ENCODE measurements around the gene SPDYE17. TPM values are rescaled to one million over a fixed set of nuclear protein-coding genes. Genes with fewer than 3 reads are reported as not detected.
"Not testable (repeated sequence)": the region's sequence is repeated elsewhere in the genome, so short reads cannot be mapped to it uniquely, and the experiment has no call there.

The SPDYE17 gene, protein sequence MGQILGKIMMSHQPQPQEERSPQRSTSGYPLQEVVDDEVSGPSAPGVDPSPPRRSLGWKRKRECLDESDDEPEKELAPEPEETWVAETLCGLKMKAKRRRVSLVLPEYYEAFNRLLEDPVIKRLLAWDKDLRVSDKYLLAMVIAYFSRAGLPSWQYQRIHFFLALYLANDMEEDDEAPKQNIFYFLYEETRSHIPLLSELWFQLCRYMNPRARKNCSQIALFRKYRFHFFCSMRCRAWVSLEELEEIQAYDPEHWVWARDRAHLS
- polyA plus RNA-seq (not detected in 2 replicates), polyA minus RNA-seq (not detected in 2 replicates)

DNA sequence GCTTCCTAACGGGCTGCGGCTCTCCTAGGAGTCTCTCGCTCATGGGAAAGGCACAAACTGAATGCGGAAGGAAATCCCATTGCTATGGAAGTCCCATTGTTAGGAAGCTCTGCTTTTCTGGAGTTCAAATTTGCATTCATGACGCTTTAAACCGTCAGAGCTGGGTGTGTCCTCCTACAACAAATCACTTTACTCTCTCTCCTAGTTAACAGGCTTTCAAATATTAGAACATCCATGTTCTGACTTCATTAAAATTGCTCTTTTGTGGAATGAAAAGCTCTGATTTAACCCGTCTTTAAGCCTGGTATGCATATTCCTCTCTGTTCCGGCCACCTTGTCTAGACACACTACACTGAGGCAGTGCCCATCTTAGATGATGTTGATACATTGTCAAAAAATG lies at the start of gene SPDYE17:
Gene SPDYE17, minus strand, starts transcription at position 101 of the 400 bp plus-strand sequence. CDS start 1,791 bp downstream, outside the sequence.
- H2AFZ ChIP-seq (ENCODE audit: low read depth, low read length); H3K9ac ChIP-seq (ENCODE audit: low read length); H3K36me3 ChIP-seq (ENCODE audit: insufficient read depth, low read length); H3K4me2 ChIP-seq (ENCODE audit: low read length); H3K9me2 ChIP-seq (ENCODE audit: insufficient read depth, low read length); H3K4me3 ChIP-seq (ENCODE audit: low read length); H3K9me3 ChIP-seq (ENCODE audit: low read length); H3K79me2 ChIP-seq (replicated peaks; ENCODE audit: insufficient read depth, low read length); H3K27ac ChIP-seq (ENCODE audit: low read length); H4K20me1 ChIP-seq (ENCODE audit: insufficient read depth); H3K27me3 ChIP-seq (ENCODE audit: insufficient read depth, low read depth, low read length); H3F3A ChIP-seq (ENCODE audit: insufficient read depth, low read length, poor library complexity, severe bottlenecking): not testable (repeated sequence)

DNA sequence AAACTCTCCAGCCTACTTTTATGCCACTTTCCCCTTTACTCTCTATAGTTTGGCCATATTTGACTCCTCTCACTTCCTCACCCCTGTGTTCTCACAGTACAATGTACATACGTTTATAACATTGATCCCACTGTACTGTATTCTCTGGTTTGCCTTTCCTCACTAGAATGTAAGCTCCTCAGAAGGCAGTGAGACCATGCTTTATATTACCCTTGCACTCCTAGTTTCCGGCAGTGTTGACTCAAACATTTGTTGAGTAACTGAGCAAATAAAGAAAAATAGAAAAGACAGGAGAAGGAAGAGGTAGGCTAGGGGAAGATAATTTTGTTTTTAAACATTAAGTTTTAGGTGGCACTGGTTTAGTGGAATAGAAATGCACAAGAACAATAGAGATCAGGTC lies 48.1 kb upstream of the SPDYE17 start:
- not testable (repeated sequence) for H3K9ac ChIP-seq (ENCODE audit: low read length); H3F3A ChIP-seq (ENCODE audit: insufficient read depth, low read length, poor library complexity, severe bottlenecking); H3K4me2 ChIP-seq (ENCODE audit: low read length); H3K27me3 ChIP-seq (ENCODE audit: insufficient read depth, low read depth, low read length); H3K9me2 ChIP-seq (ENCODE audit: insufficient read depth, low read length); H3K36me3 ChIP-seq (ENCODE audit: insufficient read depth, low read length); H4K20me1 ChIP-seq (ENCODE audit: insufficient read depth); H3K27ac ChIP-seq (ENCODE audit: low read length); H3K9me3 ChIP-seq (ENCODE audit: low read length); H3K4me3 ChIP-seq (ENCODE audit: low read length); H3K79me2 ChIP-seq (replicated peaks; ENCODE audit: insufficient read depth, low read length); H2AFZ ChIP-seq (ENCODE audit: low read depth, low read length)

DNA sequence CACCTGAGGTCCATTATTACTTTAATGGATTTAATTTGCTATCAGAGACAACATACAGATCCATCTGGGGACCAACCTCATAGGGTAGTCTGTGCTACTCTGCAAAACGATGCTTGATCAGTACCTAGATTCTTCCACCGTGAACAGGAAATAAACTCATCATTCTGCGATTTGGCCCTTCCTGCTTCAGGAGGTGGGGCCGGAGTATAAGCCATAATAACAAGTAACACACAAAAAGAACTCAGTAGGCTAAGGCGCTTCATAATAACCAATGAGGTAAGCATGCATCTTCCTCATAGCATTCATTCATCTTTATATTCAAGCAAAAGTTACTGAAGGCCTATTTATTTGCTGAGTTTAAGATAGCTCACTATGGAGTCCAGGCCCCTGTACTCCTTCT lies 47.5 kb upstream of the SPDYE17 start:
- H3K9me3 ChIP-seq (ENCODE audit: low read length); H3K4me3 ChIP-seq (ENCODE audit: low read length); H3K9ac ChIP-seq (ENCODE audit: low read length); H3K27ac ChIP-seq (ENCODE audit: low read length); H3K9me2 ChIP-seq (ENCODE audit: insufficient read depth, low read length); H3K79me2 ChIP-seq (replicated peaks; ENCODE audit: insufficient read depth, low read length); H3K27me3 ChIP-seq (ENCODE audit: insufficient read depth, low read depth, low read length); H3K36me3 ChIP-seq (ENCODE audit: insufficient read depth, low read length); H2AFZ ChIP-seq (ENCODE audit: low read depth, low read length); H3K4me2 ChIP-seq (ENCODE audit: low read length); H4K20me1 ChIP-seq (ENCODE audit: insufficient read depth); H3F3A ChIP-seq (ENCODE audit: insufficient read depth, low read length, poor library complexity, severe bottlenecking): not testable (repeated sequence)

DNA sequence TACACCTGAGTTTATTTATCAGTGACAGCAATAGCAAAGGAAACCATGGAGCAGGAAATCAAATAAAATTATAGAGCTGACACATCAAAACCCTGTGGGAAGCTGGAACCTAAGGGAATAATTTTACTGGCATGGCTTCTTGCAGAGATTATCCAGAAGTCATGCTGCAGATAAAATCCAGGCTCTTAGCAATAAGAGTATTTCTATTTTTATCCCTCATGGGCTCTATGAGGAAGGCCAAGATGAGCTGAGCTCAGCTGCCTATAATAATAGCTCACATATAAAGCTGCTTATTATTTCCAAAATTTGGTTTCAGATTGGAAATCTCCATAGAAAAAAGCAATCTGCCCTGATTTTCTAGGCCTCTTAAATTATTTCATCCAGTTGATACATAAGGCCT lies 47.0 kb upstream of the SPDYE17 start:
- H3F3A ChIP-seq (ENCODE audit: insufficient read depth, low read length, poor library complexity, severe bottlenecking); H3K9ac ChIP-seq (ENCODE audit: low read length); H3K4me3 ChIP-seq (ENCODE audit: low read length); H3K9me2 ChIP-seq (ENCODE audit: insufficient read depth, low read length); H3K9me3 ChIP-seq (ENCODE audit: low read length); H2AFZ ChIP-seq (ENCODE audit: low read depth, low read length); H3K27me3 ChIP-seq (ENCODE audit: insufficient read depth, low read depth, low read length); H3K4me2 ChIP-seq (ENCODE audit: low read length); H3K79me2 ChIP-seq (replicated peaks; ENCODE audit: insufficient read depth, low read length); H3K27ac ChIP-seq (ENCODE audit: low read length); H4K20me1 ChIP-seq (ENCODE audit: insufficient read depth); H3K36me3 ChIP-seq (ENCODE audit: insufficient read depth, low read length): not testable (repeated sequence)
- peak; percentile 26 for TF ChIP-seq POLR2AphosphoS5 (IDR thresholded peaks at IDR 0.05)

DNA sequence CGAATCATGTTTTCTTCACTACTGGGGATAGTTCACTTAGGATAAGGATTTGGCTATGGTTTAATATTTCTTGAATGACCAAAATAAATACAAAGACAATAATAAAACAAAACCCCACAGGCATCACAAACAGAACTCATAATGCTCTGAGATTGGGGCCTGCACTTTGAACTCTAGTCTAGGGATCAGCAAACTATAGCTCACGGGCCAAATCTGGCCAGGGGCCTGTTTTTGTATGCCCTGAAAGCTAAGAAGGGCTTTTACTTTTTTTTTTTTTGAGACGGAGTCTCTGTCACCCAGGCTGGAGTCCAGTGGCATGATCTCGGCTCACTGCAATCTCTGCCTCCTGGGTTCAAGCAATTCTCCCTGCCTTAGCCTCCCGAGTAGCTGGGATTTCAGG lies 44.9 kb upstream of the SPDYE17 start:
- H3K27me3 ChIP-seq (ENCODE audit: insufficient read depth, low read depth, low read length); H3F3A ChIP-seq (ENCODE audit: insufficient read depth, low read length, poor library complexity, severe bottlenecking); H3K9ac ChIP-seq (ENCODE audit: low read length); H3K9me3 ChIP-seq (ENCODE audit: low read length); H3K36me3 ChIP-seq (ENCODE audit: insufficient read depth, low read length); H3K27ac ChIP-seq (ENCODE audit: low read length); H2AFZ ChIP-seq (ENCODE audit: low read depth, low read length); H3K79me2 ChIP-seq (replicated peaks; ENCODE audit: insufficient read depth, low read length); H3K4me3 ChIP-seq (ENCODE audit: low read length); H3K9me2 ChIP-seq (ENCODE audit: insufficient read depth, low read length); H3K4me2 ChIP-seq (ENCODE audit: low read length); H4K20me1 ChIP-seq (ENCODE audit: insufficient read depth): not testable (repeated sequence)

DNA sequence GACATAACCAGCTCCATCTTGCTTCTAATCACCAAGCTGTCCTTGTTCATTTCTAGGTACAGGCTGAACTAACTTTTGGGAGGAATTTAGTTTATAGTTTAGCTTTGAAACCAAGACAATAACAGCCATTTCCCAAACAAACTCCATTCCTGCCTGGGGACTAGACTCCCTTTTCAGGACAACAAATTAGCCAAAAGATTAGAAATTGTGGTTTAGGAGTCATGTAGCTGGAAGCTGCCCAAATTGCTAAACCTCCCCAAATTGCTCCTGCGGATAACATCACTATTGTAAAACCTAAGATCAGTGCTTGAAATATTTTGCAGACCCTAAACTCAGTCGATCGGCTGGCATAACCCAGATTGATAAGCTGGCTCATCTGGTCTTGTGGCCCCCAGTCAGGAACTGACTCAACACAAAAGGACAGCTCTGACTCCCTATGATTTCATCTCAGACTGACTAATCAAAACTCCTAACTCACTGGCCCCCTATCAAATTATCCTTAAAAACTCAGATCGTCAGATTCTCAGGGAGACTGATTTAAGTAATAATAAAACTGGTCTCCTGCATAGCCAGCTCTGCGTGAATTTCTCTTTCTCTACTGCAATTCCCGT lies 42.7 kb upstream of the SPDYE17 start:
- not testable (repeated sequence) for H4K20me1 ChIP-seq (ENCODE audit: insufficient read depth); H3F3A ChIP-seq (ENCODE audit: insufficient read depth, low read length, poor library complexity, severe bottlenecking); H3K4me2 ChIP-seq (ENCODE audit: low read length); H3K79me2 ChIP-seq (replicated peaks; ENCODE audit: insufficient read depth, low read length); H3K27me3 ChIP-seq (ENCODE audit: insufficient read depth, low read depth, low read length); H2AFZ ChIP-seq (ENCODE audit: low read depth, low read length); H3K9me2 ChIP-seq (ENCODE audit: insufficient read depth, low read length); H3K27ac ChIP-seq (ENCODE audit: low read length); H3K36me3 ChIP-seq (ENCODE audit: insufficient read depth, low read length); H3K4me3 ChIP-seq (ENCODE audit: low read length); H3K9me3 ChIP-seq (ENCODE audit: low read length); H3K9ac ChIP-seq (ENCODE audit: low read length)

DNA sequence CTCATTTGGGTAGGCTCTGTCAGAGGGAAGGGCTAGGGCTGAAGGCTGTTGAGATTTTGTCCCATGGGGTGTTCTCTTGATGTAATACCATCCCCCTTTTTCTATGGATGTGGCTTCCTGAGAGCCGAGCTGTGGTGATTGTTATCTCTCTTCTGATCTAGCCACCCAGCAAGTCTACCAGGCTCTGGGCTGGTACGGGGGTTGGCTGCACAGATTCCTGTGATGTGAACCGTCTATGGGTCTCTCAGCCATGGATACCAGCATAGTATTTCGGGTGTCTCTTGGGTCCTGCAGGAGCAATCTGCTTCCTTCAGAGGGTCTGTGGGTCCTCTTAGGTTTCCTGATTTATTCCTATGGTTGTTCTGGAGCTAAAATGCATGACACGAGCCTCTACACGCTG lies 38.9 kb upstream of the SPDYE17 start:
- not testable (repeated sequence) for H3K9ac ChIP-seq (ENCODE audit: low read length); H4K20me1 ChIP-seq (ENCODE audit: insufficient read depth); H2AFZ ChIP-seq (ENCODE audit: low read depth, low read length); H3K4me2 ChIP-seq (ENCODE audit: low read length); H3K9me2 ChIP-seq (ENCODE audit: insufficient read depth, low read length); H3K27ac ChIP-seq (ENCODE audit: low read length); H3F3A ChIP-seq (ENCODE audit: insufficient read depth, low read length, poor library complexity, severe bottlenecking); H3K9me3 ChIP-seq (ENCODE audit: low read length); H3K79me2 ChIP-seq (replicated peaks; ENCODE audit: insufficient read depth, low read length); H3K27me3 ChIP-seq (ENCODE audit: insufficient read depth, low read depth, low read length); H3K36me3 ChIP-seq (ENCODE audit: insufficient read depth, low read length); H3K4me3 ChIP-seq (ENCODE audit: low read length)

DNA sequence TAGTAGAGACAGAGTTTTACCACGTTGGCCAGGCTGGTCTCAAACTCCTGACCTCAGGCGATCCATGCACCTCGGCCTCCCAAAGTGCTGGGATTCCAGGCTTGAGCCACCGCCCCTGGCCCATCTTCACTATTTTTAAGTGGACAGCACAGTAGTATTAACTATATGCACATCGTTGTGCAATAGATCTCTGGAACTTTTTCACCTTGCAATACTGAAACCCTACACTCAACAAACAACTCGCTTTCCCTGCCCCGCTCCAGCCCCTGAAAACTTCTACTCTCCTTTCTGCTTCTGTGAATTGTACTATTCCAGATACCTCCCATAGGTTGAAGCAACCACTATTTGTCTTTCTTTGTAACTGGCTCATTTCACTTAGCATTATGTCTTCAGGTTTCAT lies 33.7 kb upstream of the SPDYE17 start:
- not testable (repeated sequence) for H3K27ac ChIP-seq (ENCODE audit: low read length); H3F3A ChIP-seq (ENCODE audit: insufficient read depth, low read length, poor library complexity, severe bottlenecking); H3K27me3 ChIP-seq (ENCODE audit: insufficient read depth, low read depth, low read length); H3K9me2 ChIP-seq (ENCODE audit: insufficient read depth, low read length); H3K4me3 ChIP-seq (ENCODE audit: low read length); H3K4me2 ChIP-seq (ENCODE audit: low read length); H3K79me2 ChIP-seq (replicated peaks; ENCODE audit: insufficient read depth, low read length); H2AFZ ChIP-seq (ENCODE audit: low read depth, low read length); H3K36me3 ChIP-seq (ENCODE audit: insufficient read depth, low read length); H3K9ac ChIP-seq (ENCODE audit: low read length); H3K9me3 ChIP-seq (ENCODE audit: low read length); H4K20me1 ChIP-seq (ENCODE audit: insufficient read depth)
